IMR-90 (cell line): ENCODE results near the gene PPM1K. TPM values are rescaled to one million over a fixed set of nuclear protein-coding genes. Genes with fewer than 3 reads are reported as not detected.
"Not testable (repeated sequence)": the region's sequence is repeated elsewhere in the genome, so short reads cannot be mapped to it uniquely, and the experiment has no call there.

Experiments used
- ATAC-seq: fragments of 200-7000 bp; cut with Tn5 transposase; 2 replicates; pipeline ENCODE4 v1.9.1; 2020; ENCODE audit warnings: low read depth, mild to moderate bottlenecking, moderate library complexity
- BruUV-seq: library from RNA; stranded (reverse); fragments of 400-500 nt; replicated peaks from 2 replicates; lab custom pipeline; 2021; lab: Mats Ljungman, UMichigan
- CTCF ChIA-PET: fragments of 300-600 bp; formaldehyde crosslinking; extraction: SDS; loops from one replicate; lab custom pipeline; 2021; ENCODE audit warnings: antibody characterized with exemption; lab: Yijun Ruan, JAX
- POLR2A ChIA-PET: fragments of 300-600 bp; sonication (Branson Sonifier 250); formaldehyde crosslinking; loops from one replicate; lab custom pipeline; 2022; ENCODE audit warnings: antibody characterized with exemption; ENCODE audit not compliant: unreplicated experiment; lab: Charles Lee
- DNase-seq: peaks from one replicate; pipeline ENCODE4 v3.0.0; 2013
- H2AFZ ChIP-seq: replicated peaks from 2 replicates; pipeline ENCODE3; 2013; ENCODE audit warnings: low read length, mild to moderate bottlenecking; ENCODE audit not compliant: poor library complexity
- H2AK5ac ChIP-seq: 2 replicates; pipeline ENCODE4 v1.6.1; 2013; ENCODE audit warnings: low read depth, low read length, inconsistent platforms
- H2AK9ac ChIP-seq: replicated peaks from 2 replicates; pipeline ENCODE3; 2013; ENCODE audit warnings: mild to moderate bottlenecking, low read depth, low read length, moderate library complexity; ENCODE audit not compliant: poor library complexity
- H2BK120ac ChIP-seq: 2 replicates; pipeline ENCODE4 v1.6.1; 2013; ENCODE audit warnings: low read depth, low read length, inconsistent platforms
- H2BK15ac ChIP-seq: 3 replicates; pipeline ENCODE4 v1.6.1; 2013; ENCODE audit warnings: low read depth, low read length, inconsistent platforms
- H2BK20ac ChIP-seq: 2 replicates; pipeline ENCODE4 v1.6.1; 2013; ENCODE audit warnings: low read depth, mild to moderate bottlenecking, inconsistent platforms, low read length, moderate library complexity
- H2BK5ac ChIP-seq: 2 replicates; pipeline ENCODE4 v1.6.1; 2013; ENCODE audit warnings: mild to moderate bottlenecking, low read depth, low read length, inconsistent platforms; ENCODE audit not compliant: poor library complexity, severe bottlenecking
- H3K14ac ChIP-seq: replicated peaks from 2 replicates; pipeline ENCODE4 v1.6.1; 2013; ENCODE audit warnings: low read depth, low read length, inconsistent platforms
- H3K18ac ChIP-seq: 2 replicates; pipeline ENCODE4 v1.6.1; 2013; ENCODE audit warnings: low read depth, low read length, control low read depth
- H3K23ac ChIP-seq: 2 replicates; pipeline ENCODE4 v1.6.1; 2013; ENCODE audit warnings: low read depth, low read length, inconsistent platforms
- H3K27ac ChIP-seq: 2 replicates; pipeline ENCODE4 v1.5.1; 2013; ENCODE audit warnings: mild to moderate bottlenecking, control low read depth, low read length; ENCODE audit not compliant: insufficient read depth
- H3K27me3 ChIP-seq: 2 replicates; pipeline ENCODE4 v1.6.1; 2013; ENCODE audit warnings: low read length; ENCODE audit not compliant: control insufficient read depth, insufficient read depth
- H3K36me3 ChIP-seq: 2 replicates; pipeline ENCODE4 v1.6.1; 2013; ENCODE audit warnings: low read length, mixed read lengths; ENCODE audit not compliant: control insufficient read depth, insufficient read depth
- H3K4ac ChIP-seq: 2 replicates; pipeline ENCODE4 v1.6.1; 2013; ENCODE audit warnings: low read depth, low read length, inconsistent platforms
- H3K4me1 ChIP-seq: 2 replicates; pipeline ENCODE4 v1.6.1; 2013; ENCODE audit warnings: low read length, mixed read lengths; ENCODE audit not compliant: control insufficient read depth, insufficient read depth
- H3K4me2 ChIP-seq: 2 replicates; pipeline ENCODE4 v1.6.1; 2013; ENCODE audit warnings: low read depth, mild to moderate bottlenecking, control low read depth, low read length, moderate library complexity
- H3K4me3 ChIP-seq: 2 replicates; pipeline ENCODE4 v1.5.1; 2013; ENCODE audit warnings: low read depth, mild to moderate bottlenecking, control low read depth, low read length, moderate library complexity; ENCODE audit not compliant: insufficient read depth
- H3K56ac ChIP-seq: 2 replicates; pipeline ENCODE4 v1.6.1; 2013; ENCODE audit warnings: low read length, inconsistent platforms; ENCODE audit not compliant: insufficient read depth; ENCODE audit errors: extremely low read depth
- H3K79me1 ChIP-seq, 2 experiments: 2 replicates each; pipeline ENCODE4 v1.6.1; 2013; ENCODE audit warnings: low read length in 2 of 2, inconsistent platforms in 1 of 2, low read depth in 1 of 2
- H3K9ac ChIP-seq: 2 replicates; pipeline ENCODE4 v1.6.1; 2013; ENCODE audit warnings: low read depth, low read length, control low read depth
- H3K9me1 ChIP-seq: 2 replicates; pipeline ENCODE4 v1.6.1; 2013; ENCODE audit warnings: low read length, inconsistent platforms; ENCODE audit not compliant: insufficient read depth
- H3K9me3 ChIP-seq: 2 replicates; pipeline ENCODE4 v1.6.1; 2013; ENCODE audit warnings: low read length; ENCODE audit not compliant: control insufficient read depth, insufficient read depth
- H4K20me1 ChIP-seq: 2 replicates; pipeline ENCODE4 v1.6.1; 2013; ENCODE audit warnings: low read length, inconsistent platforms; ENCODE audit not compliant: insufficient read depth
- H4K5ac ChIP-seq: 2 replicates; pipeline ENCODE4 v1.6.1; 2013; ENCODE audit warnings: mild to moderate bottlenecking, low read depth, low read length, control low read depth
- H4K8ac ChIP-seq, 2 experiments: 2 replicates each; pipeline ENCODE4 v1.6.1; 2013; ENCODE audit warnings: low read depth in 2 of 2, low read length in 2 of 2, control low read depth in 1 of 2, inconsistent platforms in 1 of 2
- H4K91ac ChIP-seq: 2 replicates; pipeline ENCODE4 v1.6.1; 2013; ENCODE audit warnings: low read depth, low read length, inconsistent platforms; ENCODE audit not compliant: insufficient read depth
- WGBS, 2 experiments: methylation state at CpG; one replicate each; pipeline versions ENCODE4 v1.1.5 to v1.1.7; 2013; ENCODE audit warnings: missing lambda C conversion rate in 2 of 2; ENCODE audit not compliant: insufficient read length in 1 of 2; ENCODE audit errors: extremely low coverage in 2 of 2; 5-methylcytosine and 5-hydroxymethylcytosine counted together
- dilution Hi-C: fragments of 300-500 bp; cut with HindIII; formaldehyde crosslinking; loops from one replicate; pipeline ENCODE4 v1.14.3; 2018; ENCODE audit warnings: low sequenced_read_pairs; ENCODE audit not compliant: unreplicated experiment
- in situ Hi-C: fragments of 300-500 bp; cut with MboI; formaldehyde crosslinking; loops from 3 replicates; pipeline ENCODE4 v1.14.3; 2019; ENCODE audit warnings: low sequenced_read_pairs, inconsistent platforms, mixed read lengths
- intact Hi-C: fragments of 100-400 bp; cut with micrococcal nuclease; formaldehyde crosslinking; loops from 2 replicates; pipeline ENCODE4 v1.10.0; 2022
- polyA plus RNA-seq, 3 experiments: library from polyadenylated mRNA; depleted of rRNA; stranded (reverse); fragments of >200 nt; gene quantifications; 2 replicates each; pipeline ENCODE4 v1.2.3, GENCODE V29; 2012; ENCODE audit warnings: low replicate concordance in 1 of 3
- total RNA-seq: library from RNA; depleted of rRNA; stranded (reverse); fragments of >200 nt; gene quantifications from 2 replicates; pipeline ENCODE4 v1.2.3, GENCODE V29; 2012

PPM1K gene
- total and polyA plus RNA-seq, 2 of the 4 experiments (the other 2 are of a cell fraction): 6.1 to 11.5 TPM

GRCh38 chr4:88313088-88313624, 28.8 kb upstream of the PPM1K start:
- not testable (repeated sequence) for H3K9me3 ChIP-seq

More at GRCh38 chr4:88313088-88313624, 28.8 kb upstream of the PPM1K start:
- H3K18ac ChIP-seq, H3K23ac ChIP-seq, H4K5ac ChIP-seq, H3K4me3 ChIP-seq, H3K27ac ChIP-seq, H2AK9ac ChIP-seq, H4K20me1 ChIP-seq, H3K56ac ChIP-seq, dilution Hi-C loops, H2AFZ ChIP-seq, H3K4ac ChIP-seq, BruUV-seq, H2BK20ac ChIP-seq, POLR2A ChIA-PET, H3K9ac ChIP-seq, H4K91ac ChIP-seq, H2BK120ac ChIP-seq, H2BK15ac ChIP-seq, H2BK5ac ChIP-seq, DNase-seq, H3K4me1 ChIP-seq, H4K8ac ChIP-seq, H3K4me2 ChIP-seq, H2AK5ac ChIP-seq, ATAC-seq, H3K14ac ChIP-seq, intact Hi-C loops, H3K79me1 ChIP-seq, in situ Hi-C loops, H3K36me3 ChIP-seq, H3K9me1 ChIP-seq, H3K27me3 ChIP-seq: not testable (repeated sequence)
- 95% methylated on average over 11 of the region's 23 CpGs; no CpG with 5 or more reads in 1 of the 2 experiments for WGBS, 2 experiments
- CTCF ChIA-PET: interaction anchor here (0.6 kb wide), 1 partner anchor 54 kb away, joined by 3 read pairs; no protein-coding TSS in a partner anchor
